DMS53 (cell line): Measurements from ENCODE around the gene TAF4B.
"Not testable (repeated sequence)": the region's sequence is repeated elsewhere in the genome, so short reads cannot be mapped to it uniquely, and the experiment has no call there.

Experiments
- DNase-seq: peaks from one replicate; lab custom pipeline; 2025; lab: John Stamatoyannopoulos, UW

TAF4B gene

GRCh38 chr18:26309281-26309680, 83.0 kb downstream of the TAF4B start:
- no peak for DNase-seq

GRCh38 chr18:26312199-26312598, 86.0 kb downstream of the TAF4B start:
- DNase-seq, result no peak

- no peak for DNase-seq
These were observed 91.2 kb downstream of the TAF4B start for GRCh38 chr18:26317398-26317797.

GRCh38 chr18:26320686-26321085, 94.4 kb downstream of the TAF4B start:
- no peak for DNase-seq

DNA sequence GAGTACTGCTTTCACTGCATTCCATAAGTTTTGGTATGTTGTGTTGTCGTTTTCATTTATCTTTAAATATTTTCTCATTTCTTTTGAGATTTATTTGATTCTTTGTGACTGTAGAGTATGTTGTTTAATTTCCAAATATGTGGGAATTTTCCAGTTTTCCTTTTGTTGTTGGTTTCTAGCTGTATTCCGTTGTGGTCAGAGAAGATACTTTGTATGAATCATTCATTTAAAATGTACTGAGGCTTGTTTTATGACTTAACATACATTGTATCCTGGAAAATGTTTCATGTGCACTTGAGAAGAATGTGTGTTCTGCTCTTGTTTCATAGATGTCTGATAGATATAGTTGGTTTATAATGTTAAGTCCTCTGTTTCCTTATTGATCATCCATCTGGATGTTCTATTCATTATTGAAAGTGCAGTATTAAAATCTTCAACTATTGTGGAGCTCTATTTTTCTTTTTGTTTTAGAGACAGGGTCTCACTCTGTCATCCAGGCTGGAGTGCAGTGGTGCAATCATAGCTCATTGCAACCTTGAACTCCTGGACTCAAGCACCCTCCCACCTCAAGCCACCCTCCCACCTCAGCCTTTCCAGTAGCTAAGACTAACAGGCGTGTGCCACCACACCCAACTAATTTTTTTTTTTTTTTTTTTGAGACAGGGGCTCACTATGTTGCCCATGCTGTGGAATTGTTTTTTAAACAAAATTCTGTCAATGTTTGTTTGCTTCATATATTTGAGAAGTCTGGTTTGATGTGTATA, 96.8 kb downstream of the TAF4B start:
- no peak for DNase-seq

- DNase-seq, result no peak
These were observed 99.5 kb downstream of the TAF4B start for GRCh38 chr18:26325771-26326170.

DNA sequence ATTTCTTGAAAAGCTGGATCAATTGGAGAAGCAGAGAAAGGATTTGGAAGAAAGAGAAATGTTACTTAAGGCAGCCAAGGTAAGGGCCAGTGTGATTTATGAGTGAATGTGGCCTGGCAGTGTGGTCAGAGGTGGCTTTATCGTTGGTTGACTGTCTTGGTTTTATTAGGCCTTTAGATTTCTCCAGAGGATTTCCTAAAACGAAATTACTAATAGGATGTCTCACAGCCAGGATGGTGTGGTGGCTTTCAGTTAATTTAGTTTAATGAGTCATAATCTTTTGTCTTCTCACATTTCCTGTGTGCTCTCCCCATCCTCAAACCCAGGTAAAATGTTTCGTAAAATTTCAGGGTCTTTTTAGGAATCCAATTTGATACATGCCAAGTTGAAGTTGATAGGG, 100.8 kb downstream of the TAF4B start:
- no peak for DNase-seq

- no peak for DNase-seq
These were observed 106.7 kb downstream of the TAF4B start for GRCh38 chr18:26332991-26333390.

DNA sequence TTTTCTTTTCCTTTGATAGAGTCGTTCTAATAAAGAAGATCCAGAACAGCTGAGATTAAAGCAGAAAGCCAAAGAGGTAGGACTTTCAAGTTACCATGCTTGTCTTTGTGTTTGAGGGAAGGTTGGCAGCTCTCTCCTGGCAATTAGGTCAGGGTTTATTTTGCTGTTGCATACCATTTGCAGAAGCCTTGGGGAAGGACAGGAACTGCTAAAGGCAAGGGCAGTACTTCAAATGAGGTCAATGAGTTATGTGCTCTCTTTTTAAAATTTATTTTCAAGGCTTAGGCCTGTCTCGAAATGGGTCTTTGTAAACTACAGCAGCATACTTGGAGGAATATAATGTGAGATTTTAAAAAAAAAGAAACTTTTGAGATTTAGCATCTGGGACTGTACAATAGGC, 108.9 kb downstream of the TAF4B start:
- DNase-seq, result no peak

DNA sequence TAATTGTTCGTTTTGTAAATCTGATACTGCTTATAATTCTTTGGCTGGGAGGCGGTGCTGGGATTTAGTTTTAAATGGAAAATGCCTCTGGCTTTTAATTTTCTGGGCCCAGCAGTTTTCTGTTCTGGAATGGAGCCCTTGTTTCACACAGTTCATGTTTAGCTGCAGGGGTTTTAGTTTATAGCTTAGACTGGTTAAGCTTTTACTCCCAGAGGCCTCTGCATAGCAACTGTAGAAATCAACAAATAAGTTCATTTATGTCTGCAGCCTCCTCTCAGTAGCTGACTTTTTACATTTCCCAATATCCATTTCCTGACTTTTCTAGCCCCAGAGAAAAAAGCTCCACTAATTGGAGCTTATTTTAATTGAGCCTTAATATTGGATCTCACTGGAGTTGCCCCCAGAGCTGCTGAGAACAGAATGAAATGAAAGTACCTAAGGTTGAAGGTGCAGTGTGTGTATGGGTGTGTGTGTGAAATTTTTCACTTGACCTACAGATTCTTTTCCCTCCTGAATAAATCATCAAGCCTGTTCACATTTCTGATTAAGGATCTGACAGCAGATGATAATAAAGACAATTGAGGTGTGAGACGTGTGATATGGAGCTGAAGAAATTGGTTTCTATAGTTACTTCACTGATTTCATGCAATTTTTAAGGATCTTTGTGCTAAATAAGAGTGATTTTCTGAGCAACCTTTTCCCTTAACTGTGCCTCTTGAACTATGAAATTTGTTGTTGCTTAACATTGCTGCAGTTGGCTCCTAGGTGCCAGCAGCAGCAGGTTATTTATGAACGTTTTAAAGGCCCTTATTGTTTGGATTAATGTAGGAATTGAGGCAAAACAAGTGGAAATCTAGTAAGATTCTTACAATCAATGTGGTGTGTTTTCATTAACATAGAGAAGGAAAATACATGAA, 109.6 kb downstream of the TAF4B start:
- no peak for DNase-seq

GRCh38 chr18:26336572-26336971, 110.3 kb downstream of the TAF4B start:
- DNase-seq, result no peak

GRCh38 chr18:26342646-26343045, 116.4 kb downstream of the TAF4B start:
- DNase-seq, result peak; percentile 64

GRCh38 chr18:26350961-26351360, 124.7 kb downstream of the TAF4B start:
- no peak for DNase-seq

DNA sequence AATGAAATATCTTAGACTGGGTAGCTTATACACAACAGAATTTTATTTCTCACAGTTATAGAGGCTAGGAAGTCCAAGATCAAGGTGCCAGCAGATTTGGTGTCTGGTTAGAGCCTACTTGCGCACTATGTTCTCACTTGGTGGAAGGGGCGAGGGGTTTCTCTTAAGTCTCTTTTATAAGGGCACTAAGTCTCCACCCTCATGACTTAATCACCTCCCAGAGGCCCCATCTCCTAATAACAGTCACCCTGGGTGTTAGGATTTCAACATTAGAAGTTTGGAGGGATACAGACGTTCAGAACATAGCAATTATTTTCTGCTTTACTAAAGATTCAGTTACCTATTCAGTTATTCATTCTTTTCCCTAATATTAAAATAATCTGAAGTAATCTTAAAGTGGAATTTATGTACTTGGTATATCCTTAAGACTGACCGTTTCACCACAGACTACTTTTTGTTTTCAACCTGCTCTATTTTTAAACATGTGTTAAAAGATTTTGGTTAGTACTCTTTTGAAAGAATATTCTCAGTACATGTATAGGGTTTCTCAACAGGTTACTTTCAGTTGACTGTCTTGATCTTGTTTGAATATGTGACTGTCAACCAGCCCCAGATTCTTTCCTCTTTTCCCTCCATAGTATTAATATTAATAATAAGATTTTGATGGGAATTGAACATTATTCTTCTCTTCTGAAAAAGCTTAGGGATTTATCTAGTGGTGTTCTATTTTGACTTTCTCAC, 130.0 kb downstream of the TAF4B start:
- DNase-seq, result no peak

DNA sequence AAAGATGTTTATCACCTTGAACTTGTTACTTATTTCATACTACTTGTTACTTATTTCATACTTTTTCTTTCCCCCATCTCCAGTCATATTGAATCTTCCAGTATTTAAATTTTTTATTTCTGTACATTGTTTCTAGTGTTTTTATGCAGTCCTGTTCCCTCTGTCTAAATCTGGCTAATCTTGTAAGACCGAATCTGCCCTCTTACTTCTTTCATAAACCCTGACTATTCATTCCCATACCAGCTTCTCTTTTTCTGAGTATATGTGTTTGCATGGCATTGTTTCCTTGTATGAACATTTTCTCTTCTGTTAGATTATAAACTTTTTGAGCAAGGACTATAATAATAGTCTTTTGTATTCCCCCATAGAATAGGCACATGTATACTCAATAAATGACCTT, 131.7 kb downstream of the TAF4B start:
- DNase-seq, result no peak

DNA sequence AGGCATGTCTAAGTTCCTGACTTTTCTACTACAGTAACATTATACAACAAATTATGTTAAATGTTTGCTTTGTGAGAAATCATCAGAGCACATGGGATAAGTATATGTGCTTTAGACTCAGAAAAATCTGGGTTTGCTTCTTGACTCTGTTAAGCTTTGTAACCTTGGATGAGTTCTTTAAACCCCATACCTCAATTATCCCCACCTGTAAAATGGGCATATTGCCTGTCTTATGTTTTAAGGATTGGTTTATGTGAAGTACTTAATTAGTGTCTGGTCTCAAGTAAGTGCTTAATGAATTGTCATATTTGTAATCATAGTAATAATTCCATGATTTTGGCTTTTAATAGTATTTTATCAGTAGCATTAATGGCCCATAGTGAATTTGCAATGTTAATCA, 135.8 kb downstream of the TAF4B start:
- DNase-seq, result no peak

DNA sequence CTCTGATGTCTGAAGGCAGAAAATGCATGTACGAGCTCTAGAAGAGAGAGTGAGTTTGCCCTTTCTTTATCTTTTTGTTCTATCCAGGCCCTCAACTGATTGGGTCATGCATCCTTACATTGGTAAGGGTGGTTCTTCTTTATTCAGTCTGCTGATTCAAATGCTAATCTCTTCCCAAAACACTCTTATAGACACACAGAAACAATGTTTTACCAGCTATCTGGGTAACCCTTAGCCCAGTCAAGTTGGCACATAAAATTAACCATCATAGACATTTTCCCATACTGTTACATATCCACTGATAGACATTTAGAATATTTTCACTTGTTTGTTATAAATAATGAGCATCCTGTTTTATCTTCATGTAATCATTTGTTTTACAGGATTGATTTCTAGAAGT, 141.2 kb downstream of the TAF4B start:
- DNase-seq, result no peak

GRCh38 chr18:26370037-26370436, 143.8 kb downstream of the TAF4B start:
- no peak for DNase-seq

- no peak for DNase-seq
These were observed 149.9 kb downstream of the TAF4B start for GRCh38 chr18:26376105-26376504.

DNA sequence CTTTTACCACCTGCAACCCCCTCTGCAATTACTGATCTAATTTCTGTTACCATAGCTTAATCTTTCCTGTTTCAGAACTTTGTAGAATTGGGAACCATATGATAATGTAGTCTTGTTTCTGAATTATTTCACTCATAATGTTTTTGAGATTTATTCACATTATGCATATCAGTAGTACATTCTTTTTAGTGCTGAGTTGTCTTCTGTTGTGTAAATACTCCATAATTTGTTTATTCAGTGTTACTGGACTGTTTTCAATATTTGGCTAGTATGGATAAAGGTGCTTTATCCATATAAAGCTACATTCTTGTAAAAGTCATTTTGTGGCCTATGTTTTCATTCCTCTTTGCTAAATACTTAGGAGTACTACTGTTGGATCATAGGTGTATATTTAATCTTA, 152.5 kb downstream of the TAF4B start:
- DNase-seq, result no peak

DNA sequence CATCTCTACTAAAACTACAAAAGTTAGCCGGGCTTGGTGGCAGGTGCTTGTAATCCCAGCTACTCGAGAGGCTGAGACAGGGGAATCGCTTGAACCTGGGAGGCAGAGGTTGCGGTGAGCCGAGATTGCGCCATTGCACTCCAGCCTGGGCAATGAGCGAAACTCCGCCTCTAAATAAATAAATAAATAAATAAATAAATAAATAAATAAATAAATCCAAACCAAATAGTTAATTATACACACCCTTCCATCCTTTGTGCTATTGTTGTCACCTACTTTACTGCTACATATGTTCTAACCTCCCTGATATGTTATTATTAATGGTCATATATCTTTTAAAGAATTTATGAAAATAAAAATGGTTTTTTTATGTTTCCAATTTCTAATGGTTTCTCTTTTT, 155.3 kb downstream of the TAF4B start:
- DNase-seq, result not testable (repeated sequence)

- peak; percentile 67 for DNase-seq
These were observed 157.4 kb downstream of the TAF4B start for GRCh38 chr18:26383454-26384270.
